Stimulated activated CD4-positive, alpha-beta T cell treated with anti-CD3 and anti-CD28 coated beads, Interleukin-2, amount 100 ng/mL, for 48 hours (primary cell): ENCODE data around the gene CCDC12.

Experiments used
- DNase-seq, 2 donors: peaks; one replicate each; pipeline ENCODE4 v3.0.0-alpha.2; 2020

Gene CCDC12

GRCh38 chr3:46888705-46889104 is 87.8 kb downstream of the CCDC12 start:
- DNase-seq: no peak

- no peak for DNase-seq
Measured at GRCh38 chr3:46887980-46888494, 88.5 kb downstream of the CCDC12 start.

- no peak for DNase-seq
Measured at GRCh38 chr3:46885612-46886011, 90.9 kb downstream of the CCDC12 start.

- no peak for DNase-seq
Measured at GRCh38 chr3:46884929-46885328, 91.6 kb downstream of the CCDC12 start.

GRCh38 chr3:46884427-46884826 is 92.1 kb downstream of the CCDC12 start:
- no peak for DNase-seq

- DNase-seq: no peak
Measured at GRCh38 chr3:46883830-46884185, 92.7 kb downstream of the CCDC12 start.

- DNase-seq: no peak
Measured at GRCh38 chr3:46883054-46883829, 93.3 kb downstream of the CCDC12 start.

GRCh38 chr3:46882377-46883053 is 94.0 kb downstream of the CCDC12 start:
- no peak for DNase-seq

- DNase-seq: no peak
Measured at GRCh38 chr3:46881596-46882376, 94.8 kb downstream of the CCDC12 start.

GRCh38 chr3:46880884-46881595 is 95.5 kb downstream of the CCDC12 start:
- DNase-seq: no peak

GRCh38 chr3:46878781-46879436 is 97.6 kb downstream of the CCDC12 start:
- no peak for DNase-seq

- DNase-seq: no peak
Measured at GRCh38 chr3:46877406-46878125, 99.0 kb downstream of the CCDC12 start, which contains the start of gene PTH1R. Gene PTH1R, plus strand, starts transcription at chr3:46877721. Its CDS starts 5,839 bp downstream, at chr3:46883560.

- no peak for DNase-seq
Measured at GRCh38 chr3:46876313-46877300, 99.9 kb downstream of the CCDC12 start.

GRCh38 chr3:46875560-46875959 is 101.0 kb downstream of the CCDC12 start:
- DNase-seq: no peak

- no peak for DNase-seq
Measured at GRCh38 chr3:46874430-46874829, 102.1 kb downstream of the CCDC12 start.

- DNase-seq: no peak
Measured at GRCh38 chr3:46873521-46873920, 103.0 kb downstream of the CCDC12 start.
